ENCODE results near the gene DAGLA. TPM values are rescaled to one million over a fixed set of nuclear protein-coding genes. Genes with fewer than 3 reads are reported as not detected.

The DAGLA gene
- total and polyA plus RNA-seq, 2 donors (not counting 1 experiment from before 2014, with no cell fraction given): 0.06 TPM; not detected in 1

GRCh38 chr11:61781585-61781984 lies 101.4 kb downstream of the DAGLA start:
- 96% methylated on average over 4 of the region's 5 CpGs for WGBS (ENCODE audit: insufficient coverage)
- intact Hi-C loops (cut with micrococcal nuclease): no loop called here
- peaks cover 7% of the 10 kb centered on the region for H3K27me3 Mint-ChIP-seq
- H3K9ac ChIP-seq (ENCODE audit: low read length): no peak overlapping the region
- peaks cover 0 to 8% (median 0%) of the 10 kb centered on the region in 4 experiments for H3K27me3 ChIP-seq (replicated peaks in 1 of 4; ENCODE audit: control extremely low read depth in 1 of 4, control insufficient read depth in 3 of 4, insufficient read depth in 4 of 4, low read length in 3 of 4)
- no peak overlapping the region for H2AFZ ChIP-seq (ENCODE audit: insufficient read depth, low read depth, low read length, poor library complexity, severe bottlenecking)
- ChIA-PET CTCF (interaction anchor here (0.5 to 1.8 kb wide), 3 partner anchors 9 to 39 kb away, joined by 3 to 4 read pairs (median 3); no protein-coding TSS in a partner anchor), POLR2A (no interaction called here)
- no peak for TF ChIP-seq EZH2 (IDR thresholded peaks at IDR 0.05; ENCODE audit: borderline replicate concordance, insufficient read depth, low read depth, low read length, poor library complexity, severe bottlenecking)
- no peak for TF ChIP-seq CTCF (IDR thresholded peaks at IDR 0.05)
- DNase-seq (no peak), ATAC-seq (ENCODE audit: low read depth) (no peak)
- H3K79me2 ChIP-seq (ENCODE audit: control insufficient read depth, insufficient read depth, low read length): no peaks in the 10 kb centered on the region
- peaks cover 9% of the 10 kb centered on the region for H4K20me1 ChIP-seq (ENCODE audit: control insufficient read depth, insufficient read depth, low read length, poor library complexity, severe bottlenecking)
- H3K9me3 Mint-ChIP-seq (ENCODE audit: insufficient read depth): no peaks in the 10 kb centered on the region
- H3K27ac Mint-ChIP-seq: no peak overlapping the region
- H3K27ac ChIP-seq (ENCODE audit: low read length in 2 of 2): no peak overlapping the region
- H3K4me1 Mint-ChIP-seq: peaks cover 15% of the 10 kb centered on the region
- peaks cover 0 to 5% of the 10 kb centered on the region in 2 experiments for H3K36me3 ChIP-seq (replicated peaks in 1 of 2; ENCODE audit: control extremely low read depth in 1 of 2, control insufficient read depth in 1 of 2, extremely low read depth in 1 of 2, insufficient read depth in 2 of 2, low read length in 1 of 2)
- H3K4me3 Mint-ChIP-seq: no peak overlapping the region
- H3K4me2 ChIP-seq (replicated peaks; ENCODE audit: low read depth, low read length, poor library complexity, severe bottlenecking): no peak overlapping the region
- peaks cover 20% of the 10 kb centered on the region in 2 donors for H3K4me1 ChIP-seq (ENCODE audit: control insufficient read depth in 2 of 2, insufficient read depth in 2 of 2, low read length in 2 of 2)
- no peaks in the 10 kb centered on the region for H3K9me3 ChIP-seq (ENCODE audit: control extremely low read depth in 1 of 3, control insufficient read depth in 2 of 3, insufficient read depth in 1 of 3, low read length in 2 of 3)
- no peak overlapping the region for H3K4me3 ChIP-seq (ENCODE audit: control extremely low read depth in 1 of 5, extremely low read depth in 1 of 5, insufficient read depth in 1 of 5, low read depth in 2 of 5, low read length in 4 of 5)

- Histone ChIP-seq H3K36me3 (replicated peaks in 1 of 2; ENCODE audit: control extremely low read depth in 1 of 2, control insufficient read depth in 1 of 2, extremely low read depth in 1 of 2, insufficient read depth in 2 of 2, low read length in 1 of 2) (peaks cover 0 to 11% of the 10 kb centered on the region in 2 experiments), H3K4me2 (replicated peaks; ENCODE audit: low read depth, low read length, poor library complexity, severe bottlenecking) (no peak overlapping the region), H3K9ac (ENCODE audit: low read length) (no peak overlapping the region), H3K4me1 (ENCODE audit: control insufficient read depth in 2 of 2, insufficient read depth in 2 of 2, low read length in 2 of 2) (peaks cover 16 to 18% of the 10 kb centered on the region in 2 donors), H4K20me1 (ENCODE audit: control insufficient read depth, insufficient read depth, low read length, poor library complexity, severe bottlenecking) (peaks cover 11% of the 10 kb centered on the region), H3K9me3 (ENCODE audit: control extremely low read depth in 1 of 3, control insufficient read depth in 2 of 3, insufficient read depth in 1 of 3, low read length in 2 of 3) (no peaks in the 10 kb centered on the region), H3K4me3 (ENCODE audit: control extremely low read depth in 1 of 5, extremely low read depth in 1 of 5, insufficient read depth in 1 of 5, low read depth in 2 of 5, low read length in 4 of 5) (no peak overlapping the region), H2AFZ (ENCODE audit: insufficient read depth, low read depth, low read length, poor library complexity, severe bottlenecking) (no peak overlapping the region), H3K27ac (ENCODE audit: low read length in 2 of 2) (no peak overlapping the region), H3K27me3 (replicated peaks in 1 of 4; ENCODE audit: control extremely low read depth in 1 of 4, control insufficient read depth in 3 of 4, insufficient read depth in 4 of 4, low read length in 3 of 4) (peaks cover 0 to 8% (median 0%) of the 10 kb centered on the region in 4 experiments), H3K79me2 (ENCODE audit: control insufficient read depth, insufficient read depth, low read length) (no peaks in the 10 kb centered on the region)
- ChIA-PET POLR2A (no interaction called here), CTCF (interaction anchor here (0.5 to 1.8 kb wide), 3 partner anchors 31 to 89 kb away, joined by 3 to 4 read pairs (median 3); no protein-coding TSS in a partner anchor)
- Mint-ChIP-seq H3K4me3 (no peak overlapping the region), H3K9me3 (ENCODE audit: insufficient read depth) (no peaks in the 10 kb centered on the region), H3K27me3 (peaks cover 6% of the 10 kb centered on the region), H3K27ac (no peak overlapping the region), H3K4me1 (peaks cover 9% of the 10 kb centered on the region)
- no peak for ATAC-seq (ENCODE audit: low read depth)
- 90% methylated on average over 2 of the region's 3 CpGs for WGBS (ENCODE audit: insufficient coverage)
- no peak for TF ChIP-seq CTCF (IDR thresholded peaks at IDR 0.05)
- TF ChIP-seq EZH2 (IDR thresholded peaks at IDR 0.05; ENCODE audit: borderline replicate concordance, insufficient read depth, low read depth, low read length, poor library complexity, severe bottlenecking): no peak
- DNase-seq: no peak
- intact Hi-C loops (cut with micrococcal nuclease): no loop called here
These were observed 102.1 kb downstream of the DAGLA start for GRCh38 chr11:61782299-61782698.
